Occipital lobe (tissue), 2 donors: ENCODE measurements around the gene FADS2. TPM values are rescaled to one million over a fixed set of nuclear protein-coding genes. Genes with fewer than 3 reads are reported as not detected.

ENCODE experiments used
- DNase-seq: peaks from one replicate; lab custom pipeline; 2025; lab: John Stamatoyannopoulos, UW
- total RNA-seq: library from RNA; depleted of rRNA; stranded (reverse); fragments of >200 nt; gene quantifications from one replicate; pipeline ENCODE4 v1.2.3, GENCODE V29; 2014

The FADS2 gene
- total RNA-seq, 1 donor from 2014 or later: 109 TPM

- no peak for DNase-seq
These were observed 7.9 kb upstream of the FADS2 start for GRCh38 chr11:61820174-61820573.

DNA sequence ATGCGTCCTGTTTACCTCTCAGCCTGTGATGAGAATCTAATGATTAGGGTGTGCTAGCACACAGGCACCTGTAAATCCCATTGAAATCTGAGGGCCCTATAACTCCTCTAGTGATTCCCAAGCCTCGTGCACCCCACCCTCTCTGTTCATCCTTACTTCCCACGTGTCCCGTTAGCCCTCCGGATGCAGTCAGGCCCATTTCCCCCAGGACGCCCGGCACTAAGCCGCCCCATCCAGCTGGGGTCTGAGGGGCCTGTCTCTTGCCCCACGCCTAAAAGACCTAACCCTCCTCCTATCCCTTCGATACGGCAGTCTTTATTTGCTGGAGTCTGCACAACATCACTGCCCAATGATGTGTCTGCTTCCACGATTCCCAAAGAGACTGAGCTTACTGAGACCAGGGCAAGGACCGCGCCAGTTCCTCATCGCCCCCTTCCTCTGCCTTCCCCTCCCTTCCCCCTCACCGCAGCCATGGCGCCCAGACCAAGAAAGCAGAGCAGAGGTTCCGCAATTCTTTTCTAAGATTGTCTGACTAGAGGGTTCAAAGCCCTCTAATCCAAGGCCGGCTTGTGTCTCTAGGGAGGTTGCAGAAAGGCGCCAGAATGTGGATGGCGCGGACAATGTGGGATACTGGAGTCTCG, 1.1 kb upstream of the FADS2 start:
- no peak for DNase-seq

DNA sequence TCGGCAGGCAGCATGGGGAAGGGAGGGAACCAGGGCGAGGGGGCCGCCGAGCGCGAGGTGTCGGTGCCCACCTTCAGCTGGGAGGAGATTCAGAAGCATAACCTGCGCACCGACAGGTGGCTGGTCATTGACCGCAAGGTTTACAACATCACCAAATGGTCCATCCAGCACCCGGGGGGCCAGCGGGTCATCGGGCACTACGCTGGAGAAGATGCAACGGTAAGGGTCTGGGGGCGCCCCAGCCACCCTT, 204 bp downstream of the FADS2 start:
- no peak for DNase-seq

DNA sequence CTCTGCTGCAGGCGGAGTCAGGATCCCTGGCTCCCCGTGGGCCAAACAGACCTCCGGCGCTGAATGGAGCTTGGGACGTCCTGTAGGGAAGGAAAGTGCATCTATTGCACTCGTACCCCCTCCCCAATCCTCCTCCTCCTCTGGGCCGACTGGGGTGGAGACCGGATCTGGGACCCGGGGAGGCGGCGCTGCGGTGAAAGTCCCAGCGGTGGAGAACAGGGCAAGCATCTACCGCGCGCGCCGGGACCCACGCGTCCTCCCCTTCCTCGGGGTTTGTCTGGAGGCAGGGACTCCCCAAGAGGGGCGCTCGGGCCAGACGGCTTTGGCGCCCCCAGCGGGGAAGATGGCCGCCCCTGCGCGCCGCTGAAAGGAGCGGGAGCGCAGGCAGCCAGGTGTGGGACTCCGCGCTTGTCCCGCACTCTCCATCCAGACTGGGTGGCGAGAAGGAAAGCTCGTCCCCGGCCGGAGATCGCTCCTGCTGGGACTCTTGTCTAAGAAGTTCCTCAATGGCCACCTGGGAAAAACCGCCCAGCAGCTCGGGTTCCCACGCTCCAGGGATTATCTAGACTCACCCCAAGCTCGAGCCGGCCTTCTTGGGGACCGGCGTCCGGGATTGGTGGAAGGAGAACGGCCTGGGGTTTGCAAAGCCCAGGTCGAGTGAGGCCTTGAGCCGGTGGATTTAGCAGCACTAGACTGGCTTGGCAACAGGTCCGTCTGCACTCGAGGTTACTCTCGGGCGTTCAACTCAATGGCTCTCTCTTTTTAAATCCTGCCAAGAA, 718 bp downstream of the FADS2 start:
- DNase-seq: no peak

DNA sequence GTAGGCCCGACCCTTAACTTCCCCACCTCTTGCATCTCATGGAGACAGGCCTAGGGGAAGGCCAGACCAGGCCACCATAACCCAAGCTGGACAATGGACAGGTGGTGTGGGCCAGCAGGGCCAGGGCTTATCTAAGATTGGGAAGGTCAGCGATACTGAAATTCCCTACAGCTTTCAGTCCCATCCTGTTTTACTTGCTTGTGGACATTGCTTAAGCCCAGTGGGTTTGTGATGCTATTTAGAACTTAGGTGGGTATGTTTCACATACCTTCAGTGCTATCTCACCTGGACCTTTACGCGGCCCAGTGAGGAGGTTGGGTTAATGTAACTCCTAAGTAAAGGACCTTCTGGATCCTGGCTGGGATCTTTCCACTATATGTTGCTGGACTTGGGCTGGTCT, 1.7 kb downstream of the FADS2 start:
- no peak for DNase-seq

- DNase-seq: no peak
These were observed 2.4 kb downstream of the FADS2 start for GRCh38 chr11:61830237-61831105.

GRCh38 chr11:61832207-61832606, 4.1 kb downstream of the FADS2 start:
- DNase-seq: no peak

DNA sequence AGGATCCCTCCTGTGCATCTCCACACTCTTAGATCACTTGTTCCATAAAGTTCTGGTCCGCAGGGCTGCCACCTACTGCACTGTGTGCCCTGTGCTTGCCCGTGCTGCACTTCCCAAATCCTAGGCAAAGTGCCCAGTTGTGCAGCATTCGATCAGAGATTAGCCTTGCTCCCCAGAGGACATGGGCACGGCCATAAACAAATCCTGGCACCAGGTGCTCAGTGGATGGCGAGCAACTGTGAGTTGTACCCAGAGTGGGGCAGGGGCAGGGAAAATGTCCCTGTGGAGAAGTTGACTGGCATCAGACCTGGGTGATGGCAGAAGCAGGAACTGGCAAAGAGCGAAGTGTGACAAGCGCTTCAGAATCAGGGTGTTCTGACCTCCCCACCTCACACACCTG, 4.7 kb downstream of the FADS2 start:
- no peak for DNase-seq

DNA sequence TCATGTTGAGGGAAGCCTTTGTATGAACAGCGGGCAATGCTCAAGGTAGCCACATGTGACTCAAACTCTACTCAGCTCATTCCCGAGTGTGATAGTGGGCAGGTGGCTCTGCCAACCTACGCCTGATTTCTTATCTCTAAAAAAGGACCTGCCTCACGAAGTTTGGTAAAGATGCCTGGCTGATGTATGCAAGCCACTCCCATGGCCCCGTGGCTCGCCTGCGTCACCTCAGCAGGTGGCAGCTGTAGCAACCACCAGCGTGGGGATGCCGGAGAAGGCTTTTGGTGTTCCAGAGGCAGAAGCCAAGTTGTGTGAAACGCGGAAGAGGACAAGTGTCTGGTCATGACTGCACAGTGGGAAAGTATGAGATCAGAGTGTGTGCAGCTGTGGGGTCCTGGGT, 5.4 kb downstream of the FADS2 start:
- no peak for DNase-seq

- no peak for DNase-seq
These were observed 5.8 kb downstream of the FADS2 start for GRCh38 chr11:61833926-61834277.

GRCh38 chr11:61834278-61835048, 6.4 kb downstream of the FADS2 start:
- DNase-seq: no peak

- DNase-seq: no peak
These were observed 8.1 kb downstream of the FADS2 start for GRCh38 chr11:61836193-61836592.

DNA sequence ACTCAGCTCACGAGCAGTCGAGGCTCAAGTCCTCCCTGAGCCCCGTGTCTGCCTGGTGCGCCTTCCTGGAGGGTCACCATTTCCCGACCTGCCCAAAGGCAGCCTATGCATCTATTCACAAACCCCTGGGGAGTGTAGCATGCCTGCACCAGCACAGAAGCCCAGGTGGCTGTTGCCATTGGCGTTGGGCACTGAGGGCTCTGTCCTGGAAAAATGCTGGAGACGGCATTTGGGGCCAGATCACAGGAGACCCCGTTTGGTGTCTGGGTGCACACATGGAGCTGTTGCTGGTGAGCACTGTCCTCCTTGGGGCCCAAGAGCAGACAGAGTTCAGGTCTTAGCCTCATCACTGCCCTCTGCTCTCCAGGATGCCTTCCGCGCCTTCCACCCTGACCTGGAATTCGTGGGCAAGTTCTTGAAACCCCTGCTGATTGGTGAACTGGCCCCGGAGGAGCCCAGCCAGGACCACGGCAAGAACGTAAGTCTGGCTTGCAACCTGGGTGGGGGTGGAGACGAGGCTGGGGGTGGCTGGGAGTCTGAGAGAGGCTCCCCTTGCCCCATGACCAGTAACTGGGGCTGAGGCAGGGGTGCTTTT, 9.4 kb downstream of the FADS2 start:
- DNase-seq: no peak

DNA sequence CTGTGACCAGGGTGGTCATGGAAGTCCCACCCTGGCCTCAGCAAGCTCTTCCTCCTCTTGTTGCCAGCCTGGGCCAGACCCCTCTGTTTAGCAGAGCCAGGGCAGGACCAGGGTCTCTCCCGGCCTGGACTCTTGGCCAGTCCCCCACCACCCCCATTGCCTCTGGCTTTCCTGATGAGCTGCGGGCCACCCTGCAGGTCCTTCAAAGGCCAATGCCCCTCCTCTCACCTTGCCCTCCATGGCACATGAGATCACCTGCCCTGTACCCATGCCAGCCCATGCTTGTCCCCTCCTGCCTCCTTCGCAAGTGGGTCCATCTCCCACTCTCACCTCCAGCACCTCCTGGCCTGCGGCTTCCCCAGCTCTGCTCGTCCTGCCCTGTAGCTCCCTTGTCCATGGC, 10.4 kb downstream of the FADS2 start:
- DNase-seq: no peak

DNA sequence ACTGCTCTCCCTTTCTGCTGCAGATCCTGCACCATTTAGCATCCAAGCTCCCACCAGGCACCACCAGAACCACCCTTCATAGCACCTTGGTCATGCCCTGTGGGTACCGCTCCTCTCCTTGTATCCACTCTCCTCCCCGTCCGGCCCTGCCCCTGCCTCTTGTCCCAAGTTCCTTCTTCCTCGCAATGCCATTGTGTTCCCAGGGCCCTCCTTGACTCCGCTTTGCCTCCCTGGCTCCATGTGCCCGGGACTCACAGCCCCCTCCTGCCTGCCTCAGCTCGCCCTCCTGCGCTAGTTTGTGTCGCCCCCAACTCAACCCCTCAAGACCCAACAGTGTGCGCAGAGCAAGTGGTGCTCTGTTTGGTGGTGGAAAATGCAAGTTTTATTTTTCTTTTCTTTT, 10.8 kb downstream of the FADS2 start:
- no peak for DNase-seq

DNA sequence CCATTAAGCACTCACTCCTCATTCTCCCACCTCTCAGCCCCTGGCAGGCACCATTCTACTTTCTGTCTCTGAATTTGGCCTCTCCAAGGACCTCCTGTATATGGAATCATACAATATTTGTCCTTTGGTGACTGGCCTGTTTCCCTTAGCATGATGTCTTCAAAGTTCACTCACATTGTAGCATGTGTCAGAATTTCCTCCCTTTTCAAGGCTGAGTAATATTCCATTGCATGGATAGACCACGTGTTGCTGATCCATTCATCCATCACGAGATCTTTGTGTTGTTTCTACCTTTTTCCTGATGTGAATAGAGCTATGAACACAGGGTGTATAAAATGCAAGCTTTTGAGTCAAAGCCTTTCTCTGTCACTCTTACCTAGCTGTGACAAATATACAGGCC, 11.6 kb downstream of the FADS2 start:
- no peak for DNase-seq

DNA sequence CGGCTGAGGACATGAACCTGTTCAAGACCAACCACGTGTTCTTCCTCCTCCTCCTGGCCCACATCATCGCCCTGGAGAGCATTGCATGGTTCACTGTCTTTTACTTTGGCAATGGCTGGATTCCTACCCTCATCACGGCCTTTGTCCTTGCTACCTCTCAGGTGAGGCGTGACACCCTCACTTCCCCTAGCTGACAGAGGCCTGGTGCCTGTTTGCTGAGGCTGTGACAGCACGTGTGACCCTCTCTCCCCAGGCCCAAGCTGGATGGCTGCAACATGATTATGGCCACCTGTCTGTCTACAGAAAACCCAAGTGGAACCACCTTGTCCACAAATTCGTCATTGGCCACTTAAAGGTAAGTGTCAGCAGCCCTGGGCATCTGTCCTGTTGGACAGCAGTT, 12.3 kb downstream of the FADS2 start:
- DNase-seq: no peak

- DNase-seq: no peak
These were observed 13.8 kb downstream of the FADS2 start for GRCh38 chr11:61841636-61842527.

- DNase-seq: no peak
These were observed 14.4 kb downstream of the FADS2 start for GRCh38 chr11:61842528-61842820.

- DNase-seq: no peak
These were observed 16.9 kb downstream of the FADS2 start for GRCh38 chr11:61844909-61845565.
